Activated naive CD4-positive, alpha-beta T cell treated with anti-CD3 and anti-CD28 coated beads for 36 hours (primary cell): ENCODE data around the gene PPWD1. TPM values are rescaled to one million over a fixed set of nuclear protein-coding genes. Genes with fewer than 3 reads are reported as not detected.
"Not testable (repeated sequence)": the region's sequence is repeated elsewhere in the genome, so short reads cannot be mapped to it uniquely, and the experiment has no call there.

Experiments
- CTCF ChIA-PET: fragments of 350-600 bp; sonication (Branson Sonifier 250); formaldehyde crosslinking; loops from one replicate; lab custom pipeline; 2021; ENCODE audit warnings: antibody characterized with exemption; lab: Charles Lee
- DNase-seq: peaks from one replicate; pipeline ENCODE4 v3.0.0-alpha.2; 2020
- H3K27ac Mint-ChIP-seq: one replicate; pipeline ENCODE4 v1.8.0; 2021; ENCODE audit warnings: mild to moderate bottlenecking, mixed read lengths
- H3K27me3 Mint-ChIP-seq: one replicate; pipeline ENCODE4 v1.8.0; 2021; ENCODE audit warnings: low read depth, mixed read lengths
- H3K36me3 Mint-ChIP-seq: one replicate; pipeline ENCODE4 v1.8.0; 2021; ENCODE audit warnings: low read depth, mixed read lengths
- H3K4me1 Mint-ChIP-seq: one replicate; pipeline ENCODE4 v1.8.0; 2021; ENCODE audit warnings: low read depth, mixed read lengths
- H3K4me3 Mint-ChIP-seq: one replicate; pipeline ENCODE4 v1.8.0; 2021; ENCODE audit warnings: mild to moderate bottlenecking, moderate library complexity, mixed read lengths
- H3K9me3 Mint-ChIP-seq: one replicate; pipeline ENCODE4 v1.8.0; 2021; ENCODE audit warnings: mixed read lengths
- intact Hi-C: fragments of 100-400 bp; cut with micrococcal nuclease; formaldehyde crosslinking; loops from one replicate; pipeline ENCODE4 v1.15.1; 2023
- total RNA-seq, 2 experiments: library from RNA; stranded (reverse); gene quantifications; one replicate each; pipeline ENCODE4 v1.2.3, GENCODE V29; 2021

The PPWD1 gene
- total RNA-seq, 2 experiments from 2014 or later, result 33.6 to 33.9 TPM

DNA sequence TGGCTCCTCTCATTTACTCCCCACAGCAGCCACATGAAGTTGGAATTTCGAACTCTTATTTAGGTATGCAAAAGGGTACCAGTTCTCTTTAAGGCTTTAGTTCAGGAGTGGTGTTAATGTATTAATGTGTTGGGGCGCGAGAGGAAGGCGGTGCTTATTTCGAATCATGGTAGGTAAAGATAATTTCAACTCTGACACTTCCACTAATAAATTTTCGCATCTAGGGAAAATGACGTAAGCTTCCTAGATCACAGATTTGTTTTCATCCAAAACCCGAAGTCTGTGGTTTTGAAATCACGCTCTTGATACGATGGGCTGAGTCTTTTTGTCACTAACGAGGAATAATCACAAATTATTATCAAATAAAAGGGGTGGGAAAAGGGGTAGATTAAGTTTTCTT lies 681 bp downstream of the PPWD1 start:
- H3K36me3 Mint-ChIP-seq, result peaks cover 23% of the 10 kb centered on the region
- peaks cover 48% of the 10 kb centered on the region for H3K4me1 Mint-ChIP-seq
- H3K27me3 Mint-ChIP-seq, result no peaks in the 10 kb centered on the region
- DNase-seq, result no peak
- H3K27ac Mint-ChIP-seq, result peak overlapping the region; percentile 96
- no peaks in the 10 kb centered on the region for H3K9me3 Mint-ChIP-seq
- H3K4me3 Mint-ChIP-seq, result peak overlapping the region; percentile 98
- intact Hi-C loops, result loop anchor here (1.0 to 2.0 kb wide), 8 partner anchors 61 to 795 kb away; partner anchors contain the start of genes CWC27, ERBIN, SREK1 and SREK1IP1
- CTCF ChIA-PET, result no interaction called here

DNA sequence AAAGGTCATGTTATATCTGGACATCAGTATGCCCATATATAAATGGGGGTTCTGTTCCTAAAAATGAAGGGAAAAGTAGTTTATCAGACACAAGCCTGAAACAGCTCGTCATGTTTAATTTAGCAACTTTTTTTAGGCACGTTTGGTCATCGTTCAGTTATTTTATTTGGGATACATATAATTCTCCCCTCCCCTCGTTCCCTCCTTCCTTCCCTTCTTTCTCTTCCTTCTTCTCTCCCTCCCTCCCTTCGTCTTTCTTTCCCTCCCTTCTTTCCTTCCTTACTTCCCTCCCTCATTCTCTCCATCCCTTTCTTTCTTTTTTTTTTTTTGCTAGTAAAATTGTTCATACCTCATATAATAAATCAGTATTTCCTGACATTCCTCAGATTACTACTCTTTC lies 3.4 kb downstream of the PPWD1 start:
- no peak overlapping the region for H3K4me3 Mint-ChIP-seq
- H3K9me3 Mint-ChIP-seq, result no peaks in the 10 kb centered on the region
- DNase-seq, result no peak
- H3K4me1 Mint-ChIP-seq, result peaks cover 42% of the 10 kb centered on the region
- CTCF ChIA-PET, result no interaction called here
- no peaks in the 10 kb centered on the region for H3K27me3 Mint-ChIP-seq
- no peak overlapping the region for H3K27ac Mint-ChIP-seq
- H3K36me3 Mint-ChIP-seq, result peaks cover 10% of the 10 kb centered on the region
- intact Hi-C loops, result no loop called here

DNA sequence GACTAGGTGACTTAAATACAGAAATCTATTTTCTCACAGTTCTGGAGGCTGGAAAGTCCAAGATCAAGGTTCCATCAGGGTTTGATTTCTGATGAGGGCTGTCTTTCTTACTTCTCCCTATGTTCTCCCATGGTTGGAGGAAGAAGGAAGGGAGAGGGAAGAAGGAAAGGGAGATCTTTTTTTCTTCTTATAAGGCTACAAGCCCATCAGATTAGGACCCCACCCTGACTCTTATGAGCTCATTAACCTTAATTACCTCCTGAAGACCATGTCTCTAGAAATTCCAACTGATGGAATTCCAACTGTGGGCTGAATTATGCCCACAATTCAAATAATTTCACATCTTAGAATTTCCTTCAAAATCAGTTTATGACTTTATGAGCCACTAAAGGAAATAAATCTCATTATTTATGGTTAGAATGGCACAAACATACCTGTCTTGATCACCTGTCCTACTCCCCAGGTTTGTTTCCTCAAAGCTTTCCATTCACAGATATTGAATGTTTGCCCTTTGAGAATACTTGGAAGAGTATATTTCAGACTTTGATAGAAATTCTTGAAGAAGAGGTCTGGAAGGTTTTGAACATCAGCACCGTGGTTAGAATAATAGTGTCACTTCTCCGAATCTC lies 7.6 kb downstream of the PPWD1 start:
- intact Hi-C loops, result no loop called here
- Mint-ChIP-seq H3K36me3 (peaks cover 17% of the 10 kb centered on the region), H3K4me3 (no peak overlapping the region), H3K9me3 (no peaks in the 10 kb centered on the region), H3K4me1 (peaks cover 37% of the 10 kb centered on the region), H3K27ac (no peak overlapping the region), H3K27me3 (no peaks in the 10 kb centered on the region)
- CTCF ChIA-PET, result interaction anchor here (0.6 kb wide), 1 partner anchor 822 kb away, joined by 4 read pairs; no protein-coding TSS in a partner anchor
- DNase-seq, result no peak

DNA sequence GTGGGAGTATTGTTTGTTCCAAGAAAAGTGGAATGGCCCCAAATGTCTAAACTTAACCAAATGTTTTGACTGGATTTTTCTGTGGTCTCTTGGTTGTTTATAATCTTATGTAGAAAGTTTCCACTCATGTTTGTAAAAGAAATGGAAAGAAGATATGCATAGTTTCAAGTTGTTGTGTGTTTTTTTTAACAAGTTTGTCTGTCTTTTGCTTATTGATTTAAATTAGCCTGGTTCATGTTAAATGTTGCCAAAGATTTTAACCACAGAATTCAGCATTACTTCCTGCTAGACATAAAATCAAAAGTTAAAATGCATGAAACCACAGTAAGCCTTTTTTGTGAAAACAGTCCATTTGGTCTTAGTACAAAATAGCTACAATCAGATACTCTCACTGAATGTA lies 14.0 kb downstream of the PPWD1 start:
- H3K27me3 Mint-ChIP-seq, result no peaks in the 10 kb centered on the region
- no peaks in the 10 kb centered on the region for H3K9me3 Mint-ChIP-seq
- H3K4me3 Mint-ChIP-seq, result no peak overlapping the region
- no peak for DNase-seq
- peak overlapping the region; percentile 3 for H3K27ac Mint-ChIP-seq
- H3K36me3 Mint-ChIP-seq, result peaks cover 30% of the 10 kb centered on the region
- H3K4me1 Mint-ChIP-seq, result peaks cover 29% of the 10 kb centered on the region
- CTCF ChIA-PET, result no interaction called here
- intact Hi-C loops, result no loop called here

DNA sequence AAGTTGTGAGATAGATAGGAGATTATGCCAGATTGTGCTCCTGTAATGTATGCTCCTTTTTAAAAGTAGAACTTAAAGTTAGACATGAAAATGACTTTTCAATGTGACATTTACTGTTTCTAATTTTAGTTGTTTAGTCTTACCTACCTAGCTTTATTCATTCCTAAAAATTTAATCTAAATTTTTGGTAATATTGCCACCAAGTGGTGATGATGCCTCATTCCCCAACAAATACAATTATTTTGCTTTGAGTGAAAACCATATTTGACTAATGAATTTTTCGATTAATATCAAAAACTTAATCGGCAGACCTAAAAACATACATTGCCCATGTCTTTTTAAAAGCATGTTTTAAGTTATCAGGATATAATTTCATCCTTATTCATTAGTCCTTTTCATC lies 25.6 kb downstream of the PPWD1 start:
- CTCF ChIA-PET, result interaction anchor here (1.0 kb wide), 1 partner anchor 32 kb away, joined by 3 read pairs; no protein-coding TSS in a partner anchor
- Mint-ChIP-seq H3K4me1 (no peaks in the 10 kb centered on the region), H3K27me3 (no peaks in the 10 kb centered on the region), H3K9me3 (no peaks in the 10 kb centered on the region), H3K27ac (no peak overlapping the region), H3K36me3 (peaks cover 11% of the 10 kb centered on the region), H3K4me3 (no peak overlapping the region)
- DNase-seq, result no peak
- intact Hi-C loops, result no loop called here

DNA sequence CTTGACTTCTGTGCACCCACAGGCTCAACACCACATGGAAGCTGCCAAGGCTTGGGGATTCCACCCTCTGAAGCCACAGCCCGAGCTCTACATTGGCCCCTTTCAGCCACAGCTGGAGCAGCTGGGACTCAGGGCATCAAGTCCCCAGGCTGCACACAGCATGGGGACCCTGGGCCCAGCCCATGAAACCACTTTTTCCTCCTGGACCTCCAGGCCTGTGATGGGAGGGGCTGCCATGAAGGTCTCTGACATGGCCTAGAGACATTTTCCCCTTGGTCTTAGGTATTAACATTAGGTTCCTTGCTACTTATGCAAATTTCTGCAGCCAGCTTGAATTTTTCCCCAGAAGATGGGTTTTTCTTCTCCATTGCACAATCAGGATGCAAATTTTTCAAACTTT lies 38.7 kb downstream of the PPWD1 start:
- intact Hi-C loops, CTCF ChIA-PET, H3K27me3 Mint-ChIP-seq, H3K27ac Mint-ChIP-seq, DNase-seq, H3K4me3 Mint-ChIP-seq, H3K4me1 Mint-ChIP-seq: not testable (repeated sequence)
- Mint-ChIP-seq H3K9me3 (peaks cover 12% of the 10 kb centered on the region), H3K36me3 (peaks cover 51% of the 10 kb centered on the region)

DNA sequence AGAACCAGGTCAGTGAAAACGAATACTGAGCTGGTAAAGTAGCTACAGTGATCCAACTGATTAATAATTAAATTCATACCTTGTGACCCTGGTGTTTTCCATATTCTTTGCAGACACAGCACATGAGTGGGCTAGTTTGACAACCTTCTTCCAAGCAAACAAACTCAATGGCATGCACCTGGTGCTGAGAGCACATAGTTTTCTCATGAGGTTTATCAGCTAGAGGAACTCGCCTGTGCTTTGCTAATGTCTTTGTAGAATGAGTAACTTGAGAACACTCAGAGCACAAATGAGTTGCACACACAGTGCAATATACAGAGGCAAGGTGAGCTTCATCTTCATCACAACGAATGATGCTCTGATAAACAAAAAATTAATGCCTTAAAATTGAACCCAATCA lies 48.4 kb downstream of the PPWD1 start:
- no peaks in the 10 kb centered on the region for H3K27me3 Mint-ChIP-seq
- CTCF ChIA-PET, result interaction anchor here (0.7 to 1.2 kb wide), 3 partner anchors 12 to 314 kb away, joined by 3 read pairs; partner anchors contain the start of gene TRIM23
- H3K27ac Mint-ChIP-seq, result no peak overlapping the region
- peaks cover 25% of the 10 kb centered on the region for H3K36me3 Mint-ChIP-seq
- intact Hi-C loops, result no loop called here
- H3K9me3 Mint-ChIP-seq, result no peaks in the 10 kb centered on the region
- H3K4me3 Mint-ChIP-seq, result no peak overlapping the region
- H3K4me1 Mint-ChIP-seq, result peaks cover 4% of the 10 kb centered on the region
- DNase-seq, result no peak

DNA sequence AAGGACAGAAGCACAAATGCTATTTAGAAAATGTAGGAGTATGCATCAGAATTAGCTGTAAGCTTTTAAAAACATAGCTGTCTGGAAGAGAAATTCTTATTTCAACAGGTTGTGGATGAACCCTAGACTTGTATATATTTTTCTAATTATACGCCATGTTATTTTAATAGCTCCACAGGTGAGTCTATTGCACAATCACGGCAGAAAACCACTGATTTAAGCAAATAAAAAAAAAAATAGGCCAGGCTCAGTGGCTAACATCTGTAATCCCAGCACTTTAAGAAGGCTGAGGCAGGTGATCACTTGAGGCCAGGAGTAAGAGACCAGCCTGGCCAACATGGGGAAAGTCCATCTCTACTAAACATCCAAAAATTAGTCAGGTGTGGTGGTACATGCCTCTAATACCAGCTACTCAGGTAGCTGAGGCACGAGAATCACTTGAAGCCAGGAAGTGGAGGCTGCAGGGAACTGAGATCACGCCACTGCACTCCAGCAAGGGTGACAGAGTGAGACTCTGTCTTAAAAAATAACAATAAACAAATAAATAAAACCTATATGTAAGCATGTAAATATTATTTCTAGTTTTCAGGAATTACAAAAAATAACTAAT lies 49.3 kb downstream of the PPWD1 start:
- Mint-ChIP-seq H3K36me3 (peaks cover 21% of the 10 kb centered on the region), H3K4me1 (peaks cover 4% of the 10 kb centered on the region), H3K4me3 (no peak overlapping the region), H3K27me3 (no peaks in the 10 kb centered on the region), H3K27ac (no peak overlapping the region), H3K9me3 (no peaks in the 10 kb centered on the region)
- intact Hi-C loops, result no loop called here
- DNase-seq, result no peak
- CTCF ChIA-PET, result interaction anchor here (1.2 kb wide), 1 partner anchor 11 kb away, joined by 3 read pairs; the partner anchor contains the start of gene TRIM23

DNA sequence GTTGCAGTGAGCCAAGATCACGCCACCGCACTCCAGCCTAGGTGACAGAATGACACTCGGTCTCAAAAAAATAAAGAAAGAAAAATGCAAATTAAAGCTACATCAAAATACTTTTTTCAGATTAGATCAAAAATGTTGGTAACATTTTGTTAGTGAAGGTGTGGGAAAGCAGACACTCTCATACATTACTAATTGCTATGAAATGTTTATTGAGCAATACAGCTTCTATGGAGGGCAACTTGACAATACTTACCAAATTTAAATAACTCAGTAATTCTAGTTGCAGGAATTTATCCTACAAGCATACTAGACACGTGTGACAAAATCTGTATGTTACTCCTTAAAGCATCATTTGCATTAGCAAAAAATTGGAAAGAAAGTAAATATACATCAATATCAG lies 56.9 kb downstream of the PPWD1 start:
- H3K4me3 Mint-ChIP-seq, result no peak overlapping the region
- intact Hi-C loops, result loop anchor here (10.0 kb wide), 2 partner anchors 425 to 1205 kb away; no protein-coding TSS in a partner anchor
- H3K27me3 Mint-ChIP-seq, result no peaks in the 10 kb centered on the region
- H3K36me3 Mint-ChIP-seq, result peaks cover 3% of the 10 kb centered on the region
- no peak for DNase-seq
- H3K4me1 Mint-ChIP-seq, result peaks cover 37% of the 10 kb centered on the region
- no peaks in the 10 kb centered on the region for H3K9me3 Mint-ChIP-seq
- CTCF ChIA-PET, result no interaction called here
- H3K27ac Mint-ChIP-seq, result no peak overlapping the region

DNA sequence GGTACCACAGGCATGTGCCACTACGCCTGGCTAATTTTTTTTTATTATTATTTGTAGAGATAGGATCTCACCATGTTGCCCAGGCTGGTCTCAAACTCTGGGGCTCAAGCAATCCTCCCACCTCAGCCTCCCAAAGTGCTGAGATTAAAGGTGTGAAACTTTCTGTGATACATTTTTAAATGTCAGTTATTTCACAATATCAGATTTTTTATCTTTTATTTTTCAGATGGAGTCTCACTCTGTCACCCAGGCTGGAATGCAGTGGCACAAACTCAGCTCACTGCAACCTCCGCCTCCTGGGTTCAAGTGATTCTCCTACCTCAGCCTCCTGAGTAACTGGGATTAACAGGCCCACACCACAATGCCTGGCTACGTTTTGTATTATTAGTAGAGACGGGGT lies 58.9 kb downstream of the PPWD1 start:
- H3K27me3 Mint-ChIP-seq, CTCF ChIA-PET, H3K9me3 Mint-ChIP-seq, H3K36me3 Mint-ChIP-seq, DNase-seq, H3K27ac Mint-ChIP-seq: not testable (repeated sequence)
- intact Hi-C loops, result loop anchor here (10.0 kb wide), 2 partner anchors 427 to 1203 kb away; no protein-coding TSS in a partner anchor
- Mint-ChIP-seq H3K4me3 (peak overlapping the region; percentile 4), H3K4me1 (peaks cover 44% of the 10 kb centered on the region)

DNA sequence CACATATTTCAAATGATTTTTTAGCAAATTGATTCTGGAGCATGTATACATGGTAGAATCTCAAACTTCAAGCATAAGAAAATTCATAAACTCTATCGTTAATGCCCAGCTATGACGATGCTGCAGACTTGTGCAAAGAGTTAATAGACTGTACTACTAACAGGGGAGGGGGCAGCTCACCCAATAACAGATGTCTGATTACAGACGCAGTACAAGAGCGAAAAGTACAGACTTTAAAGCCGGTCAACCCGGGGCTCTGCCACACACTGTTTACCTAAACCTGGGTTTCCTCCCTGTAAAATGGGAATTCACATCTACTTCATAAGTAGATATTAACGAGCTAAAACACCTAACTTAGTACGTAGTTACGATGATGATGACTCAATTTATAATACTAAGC lies 60.4 kb downstream of the PPWD1 start:
- H3K27me3 Mint-ChIP-seq, result no peaks in the 10 kb centered on the region
- peak overlapping the region; percentile 99 for H3K4me3 Mint-ChIP-seq
- peak overlapping the region; percentile 94 for H3K27ac Mint-ChIP-seq
- H3K36me3 Mint-ChIP-seq, result peaks cover 5% of the 10 kb centered on the region
- CTCF ChIA-PET, result interaction anchor here (0.7 to 1.0 kb wide), 2 partner anchors 12 to 306 kb away, joined by 3 to 4 read pairs; no protein-coding TSS in a partner anchor
- DNase-seq, result peak; percentile 11
- no peaks in the 10 kb centered on the region for H3K9me3 Mint-ChIP-seq
- H3K4me1 Mint-ChIP-seq, result peaks cover 52% of the 10 kb centered on the region
- intact Hi-C loops, result loop anchor here (10.0 kb wide), 2 partner anchors 429 to 1201 kb away; no protein-coding TSS in a partner anchor

DNA sequence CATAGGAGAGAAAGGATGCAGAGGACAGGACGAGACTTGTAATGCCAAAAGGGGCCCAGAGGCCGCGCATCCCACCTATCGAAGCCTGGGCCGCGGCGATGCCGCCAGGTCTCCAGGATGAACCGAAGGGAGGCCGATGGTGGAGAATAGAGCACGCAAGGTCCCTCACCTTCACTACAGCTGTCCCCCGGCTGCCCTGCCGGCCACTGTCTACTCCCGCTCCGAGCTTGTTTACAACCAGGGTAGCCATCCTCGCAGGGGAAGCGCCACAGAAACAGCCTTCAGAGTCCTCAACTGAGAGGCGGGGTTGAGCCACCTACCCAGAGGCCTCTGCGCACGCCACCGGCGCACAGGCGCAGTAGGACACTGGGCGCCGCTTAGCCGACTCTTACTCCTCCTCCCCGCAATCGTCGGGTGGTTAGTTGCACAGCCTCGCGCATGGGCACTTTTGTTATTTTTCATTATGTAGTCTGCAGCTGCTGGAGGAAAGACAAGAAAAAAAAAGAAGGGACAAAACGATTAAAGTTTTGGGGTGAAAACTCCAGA lies 61.0 kb downstream of the PPWD1 start, which contains the start of gene TRIM23:
TSS of gene TRIM23 (minus strand) at position 309 of the 546 bp plus-strand sequence. CDS start at position 250, 59 bp downstream.
- DNase-seq, result peak; percentile 94
- Mint-ChIP-seq H3K4me3 (peak within 1 kb of the TSS; percentile 99), H3K4me1 (peaks cover 50% of the 10 kb centered on the region), H3K36me3 (peaks cover 5% of the 10 kb centered on the region), H3K9me3 (no peaks in the 10 kb centered on the region), H3K27ac (peak within 1 kb of the TSS; percentile 94), H3K27me3 (no peaks in the 10 kb centered on the region)
- intact Hi-C loops, result loop anchor here (1.0 to 10.0 kb wide), 6 partner anchors 61 to 1201 kb away; partner anchors contain the start of genes CENPK, PPWD1 and SREK1
- CTCF ChIA-PET, result interaction anchor here (0.7 to 1.0 kb wide), 2 partner anchors 12 to 306 kb away, joined by 3 to 4 read pairs; no protein-coding TSS in a partner anchor
